ENCODE measurements around the gene KIR2DL1.
"Not testable (repeated sequence)": the region's sequence is repeated elsewhere in the genome, so short reads cannot be mapped to it uniquely, and the experiment has no call there.

Gene KIR2DL1

GRCh38 chr19:54741950-54742349, 27.6 kb upstream of the KIR2DL1 start:
- not testable (repeated sequence) for H3K4me3 ChIP-seq (ENCODE audit: low read depth in 1 of 2, low read length in 2 of 2); H3K9ac ChIP-seq (ENCODE audit: low read length); H3K4me1 ChIP-seq (ENCODE audit: insufficient read depth, low read length); H3K36me3 ChIP-seq (ENCODE audit: insufficient read depth, low read length); H3K27me3 ChIP-seq (ENCODE audit: control insufficient read depth in 1 of 2, insufficient read depth in 2 of 2, low read length in 2 of 2); H3K9me3 ChIP-seq (ENCODE audit: low read length); H3K27ac ChIP-seq (ENCODE audit: low read depth, low read length)

DNA sequence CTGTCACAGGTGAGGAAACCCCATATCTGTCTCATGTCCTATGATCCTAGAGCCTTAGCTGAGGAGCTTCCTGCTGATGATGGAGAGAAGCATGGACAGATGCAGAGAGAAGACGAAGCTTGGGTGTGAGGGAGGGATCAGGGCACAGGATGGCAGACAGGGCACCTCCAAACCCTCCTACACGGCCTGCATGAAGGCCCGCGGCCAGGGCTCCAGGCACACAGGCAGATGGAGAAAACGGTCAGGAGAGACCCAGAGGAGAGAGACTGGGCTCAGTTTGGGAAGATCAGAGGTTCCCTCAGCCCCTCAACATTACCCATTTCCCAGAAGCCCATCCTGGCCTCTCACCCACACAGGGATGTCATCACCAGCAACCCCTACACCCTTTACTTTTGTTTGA, 25.5 kb upstream of the KIR2DL1 start:
- not testable (repeated sequence) for H3K27me3 ChIP-seq (ENCODE audit: control insufficient read depth in 1 of 2, insufficient read depth in 2 of 2, low read length in 2 of 2); H3K4me3 ChIP-seq (ENCODE audit: low read depth in 1 of 2, low read length in 2 of 2); H3K9me3 ChIP-seq (ENCODE audit: low read length); H3K4me1 ChIP-seq (ENCODE audit: insufficient read depth, low read length); H3K27ac ChIP-seq (ENCODE audit: low read depth, low read length); H3K36me3 ChIP-seq (ENCODE audit: insufficient read depth, low read length); H3K9ac ChIP-seq (ENCODE audit: low read length)

GRCh38 chr19:54747614-54748322, 21.8 kb upstream of the KIR2DL1 start:
- H3K4me3 ChIP-seq (ENCODE audit: low read depth in 1 of 2, low read length in 2 of 2); H3K9ac ChIP-seq (ENCODE audit: low read length); H3K4me1 ChIP-seq (ENCODE audit: insufficient read depth, low read length); H3K36me3 ChIP-seq (ENCODE audit: insufficient read depth, low read length); H3K9me3 ChIP-seq (ENCODE audit: low read length); H3K27ac ChIP-seq (ENCODE audit: low read depth, low read length); H3K27me3 ChIP-seq (ENCODE audit: control insufficient read depth in 1 of 2, insufficient read depth in 2 of 2, low read length in 2 of 2): not testable (repeated sequence)

- not testable (repeated sequence) for H3K9ac ChIP-seq (ENCODE audit: low read length); H3K36me3 ChIP-seq (ENCODE audit: insufficient read depth, low read length); H3K4me3 ChIP-seq (ENCODE audit: low read depth in 1 of 2, low read length in 2 of 2); H3K9me3 ChIP-seq (ENCODE audit: low read length); H3K4me1 ChIP-seq (ENCODE audit: insufficient read depth, low read length); H3K27ac ChIP-seq (ENCODE audit: low read depth, low read length); H3K27me3 ChIP-seq (ENCODE audit: control insufficient read depth in 1 of 2, insufficient read depth in 2 of 2, low read length in 2 of 2)
These were observed 19.3 kb upstream of the KIR2DL1 start for GRCh38 chr19:54750276-54750675.

- H3K4me1 ChIP-seq (ENCODE audit: insufficient read depth, low read length); H3K36me3 ChIP-seq (ENCODE audit: insufficient read depth, low read length); H3K9ac ChIP-seq (ENCODE audit: low read length); H3K27ac ChIP-seq (ENCODE audit: low read depth, low read length); H3K27me3 ChIP-seq (ENCODE audit: control insufficient read depth in 1 of 2, insufficient read depth in 2 of 2, low read length in 2 of 2); H3K9me3 ChIP-seq (ENCODE audit: low read length); H3K4me3 ChIP-seq (ENCODE audit: low read depth in 1 of 2, low read length in 2 of 2): not testable (repeated sequence)
These were observed 13.1 kb upstream of the KIR2DL1 start for GRCh38 chr19:54756204-54757110.

- not testable (repeated sequence) for H3K9ac ChIP-seq (ENCODE audit: low read length)
These were observed 11.0 kb upstream of the KIR2DL1 start for GRCh38 chr19:54758577-54758976.

DNA sequence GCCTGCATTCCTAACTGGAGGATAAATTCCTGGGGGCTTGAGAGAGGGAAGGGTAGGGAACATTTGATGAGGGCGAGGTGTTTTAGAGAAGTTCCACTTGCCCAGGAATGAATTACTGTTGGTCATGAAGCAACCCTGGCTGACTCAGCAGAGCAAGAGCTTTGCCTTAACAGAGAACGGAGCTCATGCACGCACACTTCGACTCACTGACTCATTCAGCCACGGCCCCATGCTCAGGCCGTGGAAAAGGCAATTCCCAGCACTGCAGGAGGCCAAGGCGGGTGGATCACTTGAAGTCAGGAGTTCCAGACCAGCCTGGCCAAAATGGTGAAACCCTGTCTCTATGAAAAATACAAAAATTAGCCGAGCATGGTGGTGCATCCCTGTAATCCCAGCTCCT, 5.4 kb upstream of the KIR2DL1 start:
- H3K27ac ChIP-seq (ENCODE audit: low read depth, low read length); H3K27me3 ChIP-seq (ENCODE audit: control insufficient read depth in 1 of 2, insufficient read depth in 2 of 2, low read length in 2 of 2); H3K4me1 ChIP-seq (ENCODE audit: insufficient read depth, low read length); H3K4me3 ChIP-seq (ENCODE audit: low read depth in 1 of 2, low read length in 2 of 2); H3K9me3 ChIP-seq (ENCODE audit: low read length); H3K9ac ChIP-seq (ENCODE audit: low read length); H3K36me3 ChIP-seq (ENCODE audit: insufficient read depth, low read length): not testable (repeated sequence)

More at GRCh38 chr19:54758577-54758976, 11.0 kb upstream of the KIR2DL1 start:
- not testable (repeated sequence) for H3K36me3 ChIP-seq (ENCODE audit: insufficient read depth, low read length); H3K4me3 ChIP-seq (ENCODE audit: low read depth in 1 of 2, low read length in 2 of 2); H3K27me3 ChIP-seq (ENCODE audit: control insufficient read depth in 1 of 2, insufficient read depth in 2 of 2, low read length in 2 of 2); H3K9me3 ChIP-seq (ENCODE audit: low read length); H3K27ac ChIP-seq (ENCODE audit: low read depth, low read length); H3K4me1 ChIP-seq (ENCODE audit: insufficient read depth, low read length)

- not testable (repeated sequence) for H3K27ac ChIP-seq (ENCODE audit: low read depth, low read length); H3K4me1 ChIP-seq (ENCODE audit: insufficient read depth, low read length); H3K9me3 ChIP-seq (ENCODE audit: low read length); H3K27me3 ChIP-seq (ENCODE audit: control insufficient read depth in 1 of 2, insufficient read depth in 2 of 2, low read length in 2 of 2); H3K9ac ChIP-seq (ENCODE audit: low read length); H3K36me3 ChIP-seq (ENCODE audit: insufficient read depth, low read length); H3K4me3 ChIP-seq (ENCODE audit: low read depth in 1 of 2, low read length in 2 of 2)
These were observed 3.1 kb upstream of the KIR2DL1 start for GRCh38 chr19:54766464-54766863.

- not testable (repeated sequence) for H3K4me1 ChIP-seq (ENCODE audit: insufficient read depth, low read length); H3K4me3 ChIP-seq (ENCODE audit: low read depth in 1 of 2, low read length in 2 of 2); H3K27ac ChIP-seq (ENCODE audit: low read depth, low read length)
These were observed 918 bp downstream of the KIR2DL1 start for GRCh38 chr19:54770511-54770910.

GRCh38 chr19:54771018-54771960, 1.7 kb downstream of the KIR2DL1 start:
- H3K4me3 ChIP-seq (ENCODE audit: low read depth in 1 of 2, low read length in 2 of 2); H3K36me3 ChIP-seq (ENCODE audit: insufficient read depth, low read length); H3K9me3 ChIP-seq (ENCODE audit: low read length); H3K4me1 ChIP-seq (ENCODE audit: insufficient read depth, low read length); H3K27ac ChIP-seq (ENCODE audit: low read depth, low read length); H3K9ac ChIP-seq (ENCODE audit: low read length); H3K27me3 ChIP-seq (ENCODE audit: control insufficient read depth in 1 of 2, insufficient read depth in 2 of 2, low read length in 2 of 2): not testable (repeated sequence)

More at GRCh38 chr19:54770511-54770910, 918 bp downstream of the KIR2DL1 start:
- not testable (repeated sequence) for H3K9ac ChIP-seq (ENCODE audit: low read length); H3K36me3 ChIP-seq (ENCODE audit: insufficient read depth, low read length); H3K27me3 ChIP-seq (ENCODE audit: control insufficient read depth in 1 of 2, insufficient read depth in 2 of 2, low read length in 2 of 2); H3K9me3 ChIP-seq (ENCODE audit: low read length)

DNA sequence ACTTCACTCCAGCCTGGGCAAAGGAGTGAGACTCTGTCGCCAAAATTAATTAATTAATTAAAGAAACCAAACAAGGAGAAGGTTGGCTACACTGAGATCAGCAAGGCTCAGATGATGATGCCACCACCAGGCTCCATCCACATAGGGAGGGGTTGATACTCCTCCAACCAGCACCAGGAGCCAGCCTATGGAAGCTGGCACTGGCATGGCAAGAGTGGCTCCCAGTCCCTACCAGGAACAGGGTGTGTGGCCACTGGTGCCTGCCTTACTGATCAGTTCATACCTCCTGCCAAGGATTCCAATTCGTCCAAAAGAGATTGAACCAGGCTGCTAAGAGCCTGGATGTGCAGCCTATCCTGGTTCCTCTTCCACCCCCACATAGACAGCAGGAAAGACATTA, 3.1 kb downstream of the KIR2DL1 start:
- H3K9me3 ChIP-seq (ENCODE audit: low read length); H3K27ac ChIP-seq (ENCODE audit: low read depth, low read length); H3K9ac ChIP-seq (ENCODE audit: low read length); H3K4me3 ChIP-seq (ENCODE audit: low read depth in 1 of 2, low read length in 2 of 2); H3K36me3 ChIP-seq (ENCODE audit: insufficient read depth, low read length); H3K27me3 ChIP-seq (ENCODE audit: control insufficient read depth in 1 of 2, insufficient read depth in 2 of 2, low read length in 2 of 2); H3K4me1 ChIP-seq (ENCODE audit: insufficient read depth, low read length): not testable (repeated sequence)
